Calu3 (cell line): ENCODE measurements around the gene SRPRA. TPM values are rescaled to one million over a fixed set of nuclear protein-coding genes. Genes with fewer than 3 reads are reported as not detected.

Source experiments
- BruUV-seq: library from RNA; stranded (reverse); fragments of 400-500 nt; replicated peaks from 2 replicates; lab custom pipeline; 2021; lab: Mats Ljungman, UMichigan
- CTCF ChIA-PET: fragments of 300-600 bp; sonication (Branson Sonifier 250); formaldehyde crosslinking; loops from one replicate; lab custom pipeline; 2022; ENCODE audit warnings: antibody characterized with exemption; lab: Charles Lee
- DNase-seq: peaks from one replicate; pipeline ENCODE4 v3.0.0; 2022
- H3K27ac Mint-ChIP-seq: one replicate; pipeline ENCODE4 v1.8.0; 2022; ENCODE audit warnings: mixed read lengths; ENCODE audit not compliant: unreplicated experiment
- H3K27me3 Mint-ChIP-seq: one replicate; pipeline ENCODE4 v1.8.0; 2022; ENCODE audit warnings: mixed read lengths; ENCODE audit not compliant: unreplicated experiment
- H3K36me3 Mint-ChIP-seq: one replicate; pipeline ENCODE4 v1.8.0; 2022; ENCODE audit warnings: mild to moderate bottlenecking, moderate library complexity, mixed read lengths; ENCODE audit not compliant: insufficient read depth, unreplicated experiment
- H3K4me1 Mint-ChIP-seq: one replicate; pipeline ENCODE4 v1.8.0; 2022; ENCODE audit warnings: mild to moderate bottlenecking, low read depth, mixed read lengths; ENCODE audit not compliant: unreplicated experiment
- H3K4me3 Mint-ChIP-seq: one replicate; pipeline ENCODE4 v1.8.0; 2022; ENCODE audit warnings: mild to moderate bottlenecking, low read depth, moderate library complexity, mixed read lengths; ENCODE audit not compliant: unreplicated experiment
- H3K9me3 Mint-ChIP-seq: one replicate; pipeline ENCODE4 v1.8.0; 2022; ENCODE audit warnings: low read depth, mixed read lengths; ENCODE audit not compliant: unreplicated experiment
- intact Hi-C: fragments of 100-400 bp; cut with micrococcal nuclease; formaldehyde crosslinking; loops from one replicate; pipeline ENCODE4 v1.10.0; 2022; ENCODE audit not compliant: unreplicated experiment
- total RNA-seq: library from RNA; stranded (reverse); gene quantifications from 2 replicates; pipeline ENCODE4 v1.2.3, GENCODE V29; 2022
- TF ChIP-seq, protein P1 (sequence below): fragments of 200-600 bp; IDR thresholded peaks from one replicate; pipeline ENCODE4 v1.8.0; 2022; ENCODE audit warnings: antibody characterized with exemption; ENCODE audit not compliant: unreplicated experiment

The SRPRA gene
- total RNA-seq, 1 experiment from 2014 or later = 66.4 TPM

DNA sequence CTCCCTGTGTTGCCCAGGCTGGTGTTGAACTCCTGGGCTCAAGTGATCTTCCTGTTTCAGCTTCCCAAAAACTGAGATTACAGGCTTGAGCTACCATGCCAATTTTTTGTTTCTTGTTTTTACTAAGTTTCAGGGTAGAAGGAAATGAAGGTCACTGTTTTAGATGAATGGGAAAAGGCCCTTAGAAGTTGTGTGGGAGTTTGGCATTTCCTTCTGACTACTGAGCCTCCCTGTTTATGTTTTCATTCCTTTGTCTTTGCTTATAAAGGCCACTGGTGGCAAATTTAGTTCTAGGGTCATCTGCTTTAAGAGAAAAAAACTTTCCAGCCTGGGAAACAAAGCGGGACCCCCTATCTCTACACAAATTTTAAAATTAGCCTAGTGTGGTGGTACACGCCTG lies 22.1 kb downstream of the SRPRA start:
- intact Hi-C loops = no loop called here
- Mint-ChIP-seq H3K27me3 (no peaks in the 10 kb centered on the region), H3K4me3 (no peak overlapping the region), H3K4me1 (no peaks in the 10 kb centered on the region), H3K36me3 (no peaks in the 10 kb centered on the region), H3K27ac (no peak overlapping the region), H3K9me3 (no peaks in the 10 kb centered on the region)
- CTCF ChIA-PET = interaction anchor here (0.5 kb wide), 1 partner anchor 360 kb away, joined by 3 read pairs; no protein-coding TSS in a partner anchor
- TF ChIP-seq, protein P1, sequence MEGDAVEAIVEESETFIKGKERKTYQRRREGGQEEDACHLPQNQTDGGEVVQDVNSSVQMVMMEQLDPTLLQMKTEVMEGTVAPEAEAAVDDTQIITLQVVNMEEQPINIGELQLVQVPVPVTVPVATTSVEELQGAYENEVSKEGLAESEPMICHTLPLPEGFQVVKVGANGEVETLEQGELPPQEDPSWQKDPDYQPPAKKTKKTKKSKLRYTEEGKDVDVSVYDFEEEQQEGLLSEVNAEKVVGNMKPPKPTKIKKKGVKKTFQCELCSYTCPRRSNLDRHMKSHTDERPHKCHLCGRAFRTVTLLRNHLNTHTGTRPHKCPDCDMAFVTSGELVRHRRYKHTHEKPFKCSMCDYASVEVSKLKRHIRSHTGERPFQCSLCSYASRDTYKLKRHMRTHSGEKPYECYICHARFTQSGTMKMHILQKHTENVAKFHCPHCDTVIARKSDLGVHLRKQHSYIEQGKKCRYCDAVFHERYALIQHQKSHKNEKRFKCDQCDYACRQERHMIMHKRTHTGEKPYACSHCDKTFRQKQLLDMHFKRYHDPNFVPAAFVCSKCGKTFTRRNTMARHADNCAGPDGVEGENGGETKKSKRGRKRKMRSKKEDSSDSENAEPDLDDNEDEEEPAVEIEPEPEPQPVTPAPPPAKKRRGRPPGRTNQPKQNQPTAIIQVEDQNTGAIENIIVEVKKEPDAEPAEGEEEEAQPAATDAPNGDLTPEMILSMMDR = no peak
- DNase-seq = no peak
- no TSS peak for BruUV-seq

DNA sequence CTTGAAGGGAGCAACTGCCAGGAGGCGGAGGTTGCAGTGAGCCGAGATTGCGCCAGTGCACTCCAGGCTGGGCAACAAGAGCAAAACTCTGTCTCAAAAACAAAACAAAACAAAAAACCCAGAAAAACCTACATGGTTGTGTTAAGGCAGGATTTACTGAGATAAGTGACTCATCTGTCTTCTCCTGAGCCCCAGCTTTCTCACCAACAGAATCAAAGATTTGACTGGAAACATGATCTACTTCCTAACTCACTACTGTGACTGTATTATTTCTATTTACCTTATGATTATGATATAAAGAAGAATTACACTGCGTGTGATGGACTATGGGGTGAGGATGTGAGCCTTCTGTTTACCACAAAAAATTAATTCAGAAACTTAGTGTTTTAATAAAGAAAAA lies 35.3 kb downstream of the SRPRA start:
- Mint-ChIP-seq H3K27ac (no peak overlapping the region), H3K4me1 (no peaks in the 10 kb centered on the region), H3K9me3 (no peaks in the 10 kb centered on the region), H3K36me3 (no peaks in the 10 kb centered on the region), H3K27me3 (no peaks in the 10 kb centered on the region), H3K4me3 (no peak overlapping the region)
- intact Hi-C loops = no loop called here
- TF ChIP-seq, protein P1 = no peak
- CTCF ChIA-PET = no interaction called here
- no peak for DNase-seq
- BruUV-seq = no TSS peak

DNA sequence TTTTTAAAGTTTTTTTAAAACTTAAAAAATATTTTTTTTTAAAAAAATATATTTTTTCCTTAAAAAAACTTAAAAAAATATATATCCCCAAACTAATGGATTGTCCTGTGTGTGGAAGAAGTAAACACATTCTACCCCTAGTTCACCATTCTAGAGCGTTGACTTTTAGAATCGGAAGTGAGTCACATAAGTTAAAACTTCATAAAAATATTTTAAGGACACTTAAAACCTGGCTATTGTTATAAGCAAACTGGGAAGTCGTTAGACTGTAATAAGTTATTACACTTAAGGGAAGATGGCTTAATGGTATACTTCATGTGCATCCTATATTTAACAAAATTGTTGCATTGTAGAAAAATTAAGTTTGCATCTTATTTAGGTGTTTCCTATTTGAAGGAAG lies 36.0 kb downstream of the SRPRA start:
- Mint-ChIP-seq H3K27ac (no peak overlapping the region), H3K36me3 (no peaks in the 10 kb centered on the region), H3K4me1 (no peaks in the 10 kb centered on the region), H3K9me3 (no peaks in the 10 kb centered on the region), H3K4me3 (no peak overlapping the region), H3K27me3 (no peaks in the 10 kb centered on the region)
- intact Hi-C loops = no loop called here
- TF ChIP-seq, protein P1 = no peak
- no peak for DNase-seq
- BruUV-seq = no TSS peak
- CTCF ChIA-PET = no interaction called here

DNA sequence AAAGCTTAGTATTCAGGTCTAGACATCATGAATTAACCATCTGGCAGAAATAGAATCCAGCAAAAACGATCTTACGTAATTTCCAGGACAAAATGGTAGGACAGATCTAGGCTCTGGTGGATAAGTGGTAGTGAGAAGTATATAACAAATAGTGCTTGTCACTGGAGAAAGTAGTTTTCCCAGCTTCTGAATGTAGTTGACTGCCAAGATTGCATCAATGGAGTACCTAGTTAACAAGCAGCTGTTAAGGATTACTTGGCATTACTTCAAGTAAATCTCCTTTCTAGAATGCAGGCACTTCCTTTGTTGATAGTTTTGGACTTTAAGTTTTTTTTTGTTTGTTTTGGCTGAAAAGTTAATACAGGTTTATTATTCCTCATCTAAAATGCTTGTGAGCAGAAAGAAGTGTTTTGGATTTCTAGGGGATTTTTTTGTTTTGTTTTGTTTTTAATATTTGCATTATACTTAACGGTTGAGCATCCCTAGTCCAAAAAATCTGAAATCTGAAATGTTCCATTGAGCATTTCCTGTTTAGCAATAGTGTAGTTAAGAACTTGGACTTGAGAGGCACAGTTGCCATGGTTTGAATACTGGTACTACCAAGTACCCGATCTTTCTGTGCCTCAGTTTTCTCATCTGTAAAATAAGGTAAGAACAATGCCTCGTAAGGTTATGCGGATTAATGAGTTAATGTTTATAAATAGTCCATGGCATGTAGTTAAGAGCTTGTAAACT lies 36.8 kb downstream of the SRPRA start:
- Mint-ChIP-seq H3K27me3 (no peaks in the 10 kb centered on the region), H3K4me1 (no peaks in the 10 kb centered on the region), H3K27ac (no peak overlapping the region), H3K36me3 (no peaks in the 10 kb centered on the region), H3K9me3 (no peaks in the 10 kb centered on the region), H3K4me3 (no peak overlapping the region)
- CTCF ChIA-PET = no interaction called here
- TF ChIP-seq, protein P1 = no peak
- intact Hi-C loops = no loop called here
- DNase-seq = no peak
- no TSS peak for BruUV-seq
